Skeletal muscle satellite cell (primary cell): ENCODE results near the gene MGAT5B.

Source experiments
- H3K27me3 ChIP-seq: 2 replicates; pipeline ENCODE4 v1.7.0; 2013; ENCODE audit warnings: low read length; ENCODE audit not compliant: control insufficient read depth, insufficient read depth
- H3K36me3 ChIP-seq: 2 replicates; pipeline ENCODE4 v1.7.0; 2013; ENCODE audit warnings: mild to moderate bottlenecking, control low read depth, low read length; ENCODE audit not compliant: insufficient read depth
- H3K4me1 ChIP-seq: 2 replicates; pipeline ENCODE4 v1.7.0; 2013; ENCODE audit warnings: low read length; ENCODE audit not compliant: control insufficient read depth, insufficient read depth
- H3K4me2 ChIP-seq: 2 replicates; pipeline ENCODE4 v1.7.0; 2013; ENCODE audit warnings: mild to moderate bottlenecking, low read length
- H3K4me3 ChIP-seq: 2 replicates; pipeline ENCODE4 v1.7.0; 2013; ENCODE audit warnings: low read length
- H3K9ac ChIP-seq: 2 replicates; pipeline ENCODE4 v1.7.0; 2013; ENCODE audit warnings: mild to moderate bottlenecking, low read depth, low read length, moderate library complexity
- H3K9me3 ChIP-seq: replicated peaks from 2 replicates; pipeline ENCODE4 v1.7.0; 2013; ENCODE audit warnings: mild to moderate bottlenecking, control low read depth, low read length

MGAT5B gene

DNA sequence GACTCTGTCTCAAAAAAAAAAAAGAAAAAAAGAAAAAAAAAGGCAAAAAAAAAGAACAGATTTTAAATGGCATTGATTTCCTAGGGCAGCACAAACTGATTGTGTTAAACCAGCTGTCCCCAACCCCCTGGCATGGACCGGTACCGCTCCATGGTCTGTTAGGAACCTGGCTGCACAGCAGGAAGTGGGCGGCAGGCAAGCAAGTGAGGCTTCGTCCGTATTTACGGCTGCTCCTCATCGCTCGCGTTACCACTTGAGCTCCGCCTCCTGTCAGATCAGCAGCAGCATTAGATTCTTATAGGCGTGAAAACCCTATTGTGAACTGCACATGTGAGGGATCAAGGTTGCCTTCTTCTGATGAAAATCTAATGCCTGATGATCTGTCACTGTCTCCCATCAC is 26.6 kb downstream of the MGAT5B start:
- H3K36me3 ChIP-seq: no peaks in the 10 kb centered on the region
- H3K4me2 ChIP-seq: no peak overlapping the region
- H3K4me3 ChIP-seq: no peak overlapping the region
- H3K9ac ChIP-seq: no peak overlapping the region
- H3K4me1 ChIP-seq: no peaks in the 10 kb centered on the region
- H3K27me3 ChIP-seq: peaks cover 41% of the 10 kb centered on the region
- H3K9me3 ChIP-seq: no peaks in the 10 kb centered on the region

DNA sequence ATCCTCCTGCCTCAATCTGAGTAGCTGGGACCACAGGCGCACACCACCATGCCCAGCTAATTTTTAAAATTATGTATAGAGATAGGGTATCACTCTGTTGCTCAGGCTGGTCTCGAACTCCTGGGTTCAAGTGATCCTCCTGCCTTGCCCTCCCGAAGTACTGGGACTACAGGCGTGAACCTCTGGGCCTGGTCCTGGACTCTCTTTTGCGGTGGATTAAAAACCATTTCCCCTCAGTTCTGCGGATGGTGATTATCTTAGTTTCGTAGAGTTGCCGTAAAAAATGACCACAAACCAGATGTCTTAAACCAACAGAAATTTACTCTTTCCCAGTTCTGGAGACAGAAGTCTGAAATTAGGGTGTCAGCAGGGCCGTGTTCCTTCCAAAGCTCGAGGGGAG is 28.8 kb downstream of the MGAT5B start:
- H3K4me1 ChIP-seq: no peaks in the 10 kb centered on the region
- H3K4me2 ChIP-seq: no peak overlapping the region
- H3K4me3 ChIP-seq: no peak overlapping the region
- H3K9me3 ChIP-seq: no peaks in the 10 kb centered on the region
- H3K9ac ChIP-seq: no peak overlapping the region
- H3K27me3 ChIP-seq: peaks cover 50% of the 10 kb centered on the region
- H3K36me3 ChIP-seq: no peaks in the 10 kb centered on the region

DNA sequence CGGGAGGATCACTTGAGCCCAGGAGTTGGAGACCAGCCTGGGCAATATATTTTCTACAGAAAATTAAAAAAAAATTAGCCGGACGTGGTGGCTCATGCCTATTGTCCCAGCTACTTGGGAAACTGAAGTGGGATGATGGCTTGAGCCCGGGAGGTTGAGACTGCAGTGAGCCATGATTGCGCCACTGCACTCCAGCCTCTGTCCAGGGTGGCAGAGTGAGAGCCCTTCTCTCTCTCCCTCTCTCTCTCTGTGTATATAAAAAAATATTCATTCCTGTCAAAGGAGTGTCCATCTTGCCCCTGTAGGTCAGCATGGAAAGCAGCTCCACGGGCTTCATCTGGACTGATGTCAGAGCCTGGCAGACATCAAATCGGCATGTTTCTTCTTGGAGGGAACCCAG is 31.2 kb downstream of the MGAT5B start:
- Histone ChIP-seq H3K9me3 (no peaks in the 10 kb centered on the region), H3K4me1 (no peaks in the 10 kb centered on the region), H3K9ac (no peak overlapping the region), H3K36me3 (no peaks in the 10 kb centered on the region), H3K27me3 (peaks cover 39% of the 10 kb centered on the region), H3K4me3 (no peak overlapping the region), H3K4me2 (no peak overlapping the region)

DNA sequence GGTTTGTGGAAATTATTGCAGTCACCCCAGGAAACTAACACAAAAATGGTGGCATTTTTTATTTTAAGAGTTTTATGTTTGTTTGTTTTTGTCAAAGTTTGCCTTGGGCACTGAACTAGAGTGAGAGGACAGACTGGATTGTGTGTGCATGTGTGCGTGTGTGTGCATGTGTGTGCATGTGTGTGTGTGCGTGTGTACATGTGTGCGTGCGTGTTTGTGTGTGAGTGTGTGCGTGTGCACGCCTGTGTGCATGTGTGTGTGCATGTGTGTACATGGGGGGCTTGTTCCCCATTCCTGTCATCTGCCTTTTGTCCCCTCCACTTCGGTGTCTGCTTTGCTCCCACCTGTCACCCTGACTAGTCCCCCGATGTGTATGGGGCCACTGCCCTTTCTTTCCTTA is 32.5 kb downstream of the MGAT5B start:
- Histone ChIP-seq H3K36me3 (no peaks in the 10 kb centered on the region), H3K4me1 (no peaks in the 10 kb centered on the region), H3K9me3 (no peaks in the 10 kb centered on the region)

DNA sequence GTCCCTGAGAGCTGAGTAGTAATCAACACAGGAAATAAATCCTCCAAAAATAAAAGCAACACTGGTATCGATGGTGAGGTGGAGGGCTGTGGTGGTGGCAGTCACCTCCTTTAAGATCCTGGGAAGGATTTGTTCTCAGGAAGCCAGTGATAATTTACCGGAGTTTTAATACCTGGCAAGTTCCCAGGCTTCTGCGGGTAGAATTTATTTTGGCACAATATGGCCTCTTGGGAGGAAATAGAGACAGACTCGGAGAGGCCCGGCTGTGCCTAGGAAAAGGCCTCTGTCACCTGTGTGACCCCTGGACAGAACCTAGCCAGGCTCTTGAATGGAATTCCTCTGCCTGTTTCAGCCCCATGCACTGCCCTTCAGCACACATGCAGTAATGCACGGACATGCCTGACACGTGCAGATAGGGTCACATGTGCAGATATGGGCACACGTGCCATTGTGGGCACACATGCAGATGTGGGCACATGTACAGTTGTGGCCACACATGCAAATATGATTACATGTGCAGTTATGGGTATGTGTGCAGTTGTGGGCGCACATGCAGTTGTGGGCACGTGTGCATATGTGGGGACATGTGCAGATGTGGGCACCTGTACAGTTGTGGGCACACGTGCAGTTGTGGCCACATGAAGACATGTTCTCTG is 33.5 kb downstream of the MGAT5B start:
- no peak overlapping the region for H3K4me2 ChIP-seq
- H3K9ac ChIP-seq: no peak overlapping the region
- H3K36me3 ChIP-seq: no peaks in the 10 kb centered on the region
- no peak overlapping the region for H3K4me3 ChIP-seq
- no peaks in the 10 kb centered on the region for H3K4me1 ChIP-seq
- peaks cover 41% of the 10 kb centered on the region for H3K27me3 ChIP-seq
- H3K9me3 ChIP-seq: no peaks in the 10 kb centered on the region

More for the DNA sequence above, 32.5 kb downstream of the MGAT5B start:
- peaks cover 45% of the 10 kb centered on the region for H3K27me3 ChIP-seq
- H3K4me2 ChIP-seq: no peak overlapping the region
- no peak overlapping the region for H3K9ac ChIP-seq
- no peak overlapping the region for H3K4me3 ChIP-seq

DNA sequence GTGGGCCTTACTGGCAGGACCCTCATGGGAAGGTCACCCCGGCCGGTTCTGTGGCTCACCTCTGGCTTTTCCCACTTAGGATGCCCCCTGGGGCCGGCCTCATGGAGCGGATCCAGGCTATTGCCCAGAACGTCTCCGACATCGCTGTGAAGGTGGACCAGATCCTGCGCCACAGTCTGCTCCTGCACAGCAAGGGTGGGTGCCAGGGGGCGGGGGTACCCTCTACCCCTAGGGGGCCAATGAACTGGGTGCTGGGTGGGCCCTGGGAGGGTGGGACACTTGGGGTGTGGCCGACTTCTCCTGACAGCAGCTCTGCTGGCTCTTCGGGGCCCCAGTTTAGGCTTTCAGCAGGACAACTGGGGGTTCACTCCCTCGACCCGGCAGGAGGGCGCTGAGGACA is 34.3 kb downstream of the MGAT5B start:
- no peaks in the 10 kb centered on the region for H3K36me3 ChIP-seq
- no peak overlapping the region for H3K4me3 ChIP-seq
- H3K9ac ChIP-seq: no peak overlapping the region
- no peaks in the 10 kb centered on the region for H3K9me3 ChIP-seq
- no peaks in the 10 kb centered on the region for H3K4me1 ChIP-seq
- no peak overlapping the region for H3K4me2 ChIP-seq
- H3K27me3 ChIP-seq: peaks cover 42% of the 10 kb centered on the region

DNA sequence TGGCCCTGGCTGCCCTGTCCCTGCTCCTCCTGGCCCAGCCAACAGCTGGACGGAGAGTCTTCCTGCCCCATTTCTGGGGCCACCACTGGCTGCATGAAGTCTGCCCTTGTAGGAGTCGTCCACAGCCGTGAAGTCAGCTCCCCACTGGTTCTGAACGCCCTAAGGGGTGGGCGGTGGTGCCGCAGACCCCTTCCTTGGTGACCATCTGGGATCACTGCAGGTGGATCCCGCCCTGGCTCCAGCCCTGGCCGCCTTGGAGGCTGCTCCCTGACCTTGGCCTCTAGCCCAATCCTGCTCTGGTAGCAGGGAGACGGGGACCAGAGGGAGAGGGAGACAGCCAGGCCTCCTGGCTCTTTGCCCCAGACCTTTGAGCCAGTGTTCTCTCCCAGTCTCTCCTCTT is 35.4 kb downstream of the MGAT5B start:
- Histone ChIP-seq H3K27me3 (peaks cover 46% of the 10 kb centered on the region), H3K4me2 (no peak overlapping the region), H3K9ac (no peak overlapping the region), H3K9me3 (no peaks in the 10 kb centered on the region), H3K36me3 (no peaks in the 10 kb centered on the region), H3K4me1 (no peaks in the 10 kb centered on the region), H3K4me3 (no peak overlapping the region)

DNA sequence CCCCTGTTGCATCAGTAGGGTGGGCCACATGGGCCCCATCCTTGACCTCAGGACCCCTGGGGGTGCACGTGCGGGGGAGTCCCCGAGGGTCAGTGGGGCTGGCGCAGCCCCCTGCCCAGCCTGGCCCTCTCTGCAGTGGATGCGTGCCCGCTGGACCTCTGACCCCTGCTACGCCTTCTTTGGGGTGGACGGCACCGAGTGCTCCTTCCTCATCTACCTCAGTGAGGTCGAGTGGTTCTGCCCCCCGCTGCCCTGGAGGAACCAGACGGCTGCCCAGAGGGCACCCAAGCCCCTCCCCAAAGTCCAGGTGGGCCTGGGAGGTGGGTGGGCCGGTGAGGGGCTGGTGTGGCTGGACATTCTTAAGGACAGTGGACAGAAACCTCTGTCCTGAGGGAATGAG is 35.9 kb downstream of the MGAT5B start:
- Histone ChIP-seq H3K4me3 (no peak overlapping the region), H3K27me3 (peaks cover 42% of the 10 kb centered on the region), H3K9me3 (no peaks in the 10 kb centered on the region), H3K9ac (no peak overlapping the region), H3K36me3 (no peaks in the 10 kb centered on the region), H3K4me1 (no peaks in the 10 kb centered on the region), H3K4me2 (no peak overlapping the region)

DNA sequence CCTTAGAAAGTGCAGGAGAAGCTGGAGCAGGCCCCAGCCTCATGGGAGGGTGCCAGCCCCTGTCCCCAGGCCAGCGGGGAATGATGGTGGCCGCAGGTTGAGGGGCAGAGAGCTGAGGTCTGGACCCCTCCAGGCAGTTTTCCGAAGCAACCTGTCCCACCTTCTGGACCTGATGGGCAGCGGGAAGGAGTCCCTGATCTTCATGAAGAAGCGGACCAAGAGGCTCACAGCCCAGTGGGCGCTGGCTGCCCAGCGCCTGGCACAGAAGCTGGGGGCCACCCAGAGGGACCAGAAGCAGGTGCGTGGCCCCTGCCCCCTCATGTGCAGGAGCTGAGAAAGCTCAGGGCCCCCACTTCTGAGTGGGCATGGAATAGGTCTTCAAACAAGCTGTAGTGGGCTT is 36.8 kb downstream of the MGAT5B start:
- peaks cover 41% of the 10 kb centered on the region for H3K27me3 ChIP-seq

DNA sequence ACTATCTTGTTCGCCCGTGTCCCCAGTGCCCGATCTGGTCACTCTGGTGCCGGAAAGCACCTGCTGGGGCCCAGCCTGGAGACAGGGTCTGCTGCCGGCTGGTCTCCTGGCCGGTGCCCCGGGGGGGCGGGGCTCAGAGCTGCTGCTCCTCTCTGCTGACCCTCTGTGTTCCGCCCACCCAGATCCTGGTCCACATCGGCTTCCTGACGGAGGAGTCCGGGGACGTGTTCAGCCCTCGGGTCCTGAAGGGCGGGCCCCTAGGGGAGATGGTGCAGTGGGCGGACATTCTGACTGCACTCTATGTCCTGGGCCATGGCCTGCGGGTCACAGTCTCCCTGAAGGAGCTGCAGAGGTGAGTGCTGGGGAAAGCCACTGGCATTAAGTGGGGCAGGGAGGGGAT is 37.6 kb downstream of the MGAT5B start:
- H3K9me3 ChIP-seq: no peaks in the 10 kb centered on the region
- H3K4me3 ChIP-seq: no peak overlapping the region
- peaks cover 44% of the 10 kb centered on the region for H3K27me3 ChIP-seq
- H3K36me3 ChIP-seq: no peaks in the 10 kb centered on the region
- no peaks in the 10 kb centered on the region for H3K4me1 ChIP-seq
- H3K9ac ChIP-seq: no peak overlapping the region
- H3K4me2 ChIP-seq: no peak overlapping the region

More for the DNA sequence above, 36.8 kb downstream of the MGAT5B start:
- no peak overlapping the region for H3K9ac ChIP-seq
- no peak overlapping the region for H3K4me3 ChIP-seq
- no peaks in the 10 kb centered on the region for H3K4me1 ChIP-seq
- H3K9me3 ChIP-seq: no peaks in the 10 kb centered on the region
- no peaks in the 10 kb centered on the region for H3K36me3 ChIP-seq
- no peak overlapping the region for H3K4me2 ChIP-seq

DNA sequence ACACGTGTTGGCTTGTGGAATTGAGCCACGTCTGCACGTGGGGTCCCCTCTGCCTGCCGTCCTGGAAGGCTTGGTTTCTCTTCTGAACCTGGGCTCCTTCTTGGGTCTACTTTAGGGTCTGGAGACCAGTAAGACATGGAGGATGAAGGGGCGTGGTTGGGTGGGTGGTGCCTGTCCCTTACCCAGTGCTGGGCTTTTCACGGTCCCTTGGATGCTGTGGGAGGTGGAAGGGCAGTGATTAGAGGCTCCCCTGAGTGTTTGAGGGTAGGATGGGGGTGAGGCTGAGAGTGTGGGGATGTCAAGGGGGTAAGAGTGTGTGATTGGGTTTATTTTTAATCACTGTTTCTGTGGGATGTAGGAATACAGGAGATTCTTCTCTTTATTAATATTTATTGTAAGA is 38.3 kb downstream of the MGAT5B start:
- peaks cover 44% of the 10 kb centered on the region for H3K27me3 ChIP-seq
- no peaks in the 10 kb centered on the region for H3K36me3 ChIP-seq
- H3K4me2 ChIP-seq: no peak overlapping the region
- H3K4me3 ChIP-seq: no peak overlapping the region
- no peak overlapping the region for H3K9ac ChIP-seq
- no peaks in the 10 kb centered on the region for H3K4me1 ChIP-seq
- no peaks in the 10 kb centered on the region for H3K9me3 ChIP-seq

DNA sequence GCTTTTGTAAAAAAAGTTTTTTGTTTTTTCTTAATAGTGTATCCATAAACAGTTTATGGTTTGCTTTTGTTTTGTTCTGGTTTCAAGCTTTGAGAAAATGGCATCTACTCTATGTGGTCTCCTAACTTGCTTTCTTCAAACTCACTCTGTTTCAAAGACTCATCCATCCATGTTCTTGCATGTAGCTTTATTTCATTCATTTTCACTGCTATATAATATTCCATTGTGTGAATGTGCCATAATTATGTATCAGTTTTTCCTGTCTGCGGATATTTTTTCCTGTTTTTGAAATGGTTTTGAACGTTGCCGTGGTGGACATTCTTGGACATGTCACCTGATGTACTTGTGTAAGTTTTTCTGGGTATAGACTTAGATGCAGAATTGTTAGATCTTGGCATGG is 39.1 kb downstream of the MGAT5B start:
- Histone ChIP-seq H3K4me3 (no peak overlapping the region), H3K9ac (no peak overlapping the region), H3K9me3 (no peaks in the 10 kb centered on the region), H3K4me2 (no peak overlapping the region), H3K4me1 (no peaks in the 10 kb centered on the region), H3K36me3 (no peaks in the 10 kb centered on the region), H3K27me3 (peaks cover 41% of the 10 kb centered on the region)
